GM18519 (cell line): ENCODE measurements around the gene GPX4.
"Not testable (repeated sequence)": the region's sequence is repeated elsewhere in the genome, so short reads cannot be mapped to it uniquely, and the experiment has no call there.

Experiments
- ATAC-seq: cut with Tn5 transposase; IDR thresholded peaks from one replicate; pipeline ENCODE4 v1.9.1; 2021; ENCODE audit warnings: mild to moderate bottlenecking, moderate library complexity; ENCODE audit not compliant: unreplicated experiment, low FRiP score

The GPX4 gene

DNA sequence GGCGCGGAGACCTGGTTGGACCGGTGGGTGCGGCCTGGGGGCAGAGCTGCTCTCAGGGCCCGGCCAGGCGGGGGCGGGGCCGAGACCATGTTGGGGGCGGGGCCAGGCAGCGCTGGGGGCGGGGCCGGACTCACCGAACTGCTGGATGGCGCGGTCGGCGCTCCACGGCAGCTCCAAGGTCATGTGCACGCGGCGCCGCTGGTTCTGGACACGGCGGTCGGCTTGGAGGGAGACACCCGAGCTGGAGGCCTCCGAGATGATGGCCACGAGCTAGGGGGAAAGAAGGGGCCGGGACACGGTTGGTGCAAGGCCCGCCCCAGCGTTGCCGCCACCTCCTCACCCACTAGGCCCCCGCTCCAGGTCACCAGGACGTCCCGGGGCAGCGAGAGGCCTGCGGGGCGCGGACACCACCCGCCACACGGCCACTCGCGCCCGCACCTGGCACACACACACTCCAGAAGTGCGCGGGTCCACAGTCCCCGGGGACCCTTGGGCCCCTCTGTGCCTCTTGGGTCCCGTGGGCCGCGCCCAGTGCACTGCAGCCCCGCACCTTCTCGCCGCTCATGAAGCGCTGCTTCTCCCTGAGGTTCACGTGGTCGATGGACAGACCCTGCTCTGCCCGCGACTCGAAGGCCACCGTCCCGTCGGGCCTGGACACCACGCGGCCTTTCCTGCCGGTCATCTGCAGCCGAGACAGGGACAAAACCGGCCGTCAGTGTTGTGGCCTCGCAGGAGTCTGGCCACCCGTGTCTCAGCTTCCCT lies 8.7 kb downstream of the GPX4 start:
- ATAC-seq = no peak

DNA sequence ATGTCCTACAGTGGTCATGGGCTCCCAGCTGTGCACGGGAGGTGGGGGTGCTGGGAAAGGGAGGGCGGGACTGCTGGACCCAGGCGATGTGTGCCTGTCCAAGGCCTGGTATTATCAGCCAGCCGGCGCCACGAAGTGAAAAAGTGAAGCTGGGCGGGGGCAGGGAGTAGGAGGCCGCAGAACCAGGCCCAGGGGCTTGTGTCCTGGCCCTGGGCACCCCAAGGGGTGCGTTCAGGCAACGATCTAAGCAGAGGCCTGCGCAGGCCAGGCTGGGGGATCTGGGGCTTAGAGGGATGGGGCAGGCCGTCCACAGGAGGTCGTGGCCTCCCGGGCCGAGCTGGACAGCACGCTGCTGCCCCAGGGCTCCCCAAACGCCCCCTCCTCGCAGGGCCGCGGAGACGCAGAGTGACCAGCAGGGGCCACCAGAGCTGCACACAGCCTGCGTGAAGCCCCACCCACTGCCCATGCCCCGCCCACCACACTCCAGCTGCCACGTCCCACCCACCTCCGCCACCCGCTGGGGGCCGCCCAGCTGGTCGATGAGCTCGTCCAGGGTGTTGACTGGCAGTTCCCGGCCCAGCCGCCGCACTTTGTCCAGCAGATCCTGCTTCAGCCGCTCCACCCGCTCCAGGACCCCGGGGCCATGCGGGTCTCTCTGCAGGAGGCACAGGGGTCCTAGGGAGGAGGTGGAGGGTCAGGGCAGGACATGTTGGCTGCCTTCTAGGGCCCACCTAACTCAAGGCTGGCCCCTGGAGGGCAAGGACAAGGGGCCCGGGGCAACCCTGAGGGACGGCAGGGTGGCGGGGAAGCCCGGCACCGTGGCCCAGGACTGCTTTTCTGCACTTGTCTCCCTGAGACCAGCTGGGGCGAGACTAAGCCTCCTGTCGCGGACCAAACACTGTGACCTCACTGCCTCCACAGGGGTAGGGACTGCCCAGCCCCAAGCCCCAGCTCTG lies 9.5 kb downstream of the GPX4 start:
- no peak for ATAC-seq

DNA sequence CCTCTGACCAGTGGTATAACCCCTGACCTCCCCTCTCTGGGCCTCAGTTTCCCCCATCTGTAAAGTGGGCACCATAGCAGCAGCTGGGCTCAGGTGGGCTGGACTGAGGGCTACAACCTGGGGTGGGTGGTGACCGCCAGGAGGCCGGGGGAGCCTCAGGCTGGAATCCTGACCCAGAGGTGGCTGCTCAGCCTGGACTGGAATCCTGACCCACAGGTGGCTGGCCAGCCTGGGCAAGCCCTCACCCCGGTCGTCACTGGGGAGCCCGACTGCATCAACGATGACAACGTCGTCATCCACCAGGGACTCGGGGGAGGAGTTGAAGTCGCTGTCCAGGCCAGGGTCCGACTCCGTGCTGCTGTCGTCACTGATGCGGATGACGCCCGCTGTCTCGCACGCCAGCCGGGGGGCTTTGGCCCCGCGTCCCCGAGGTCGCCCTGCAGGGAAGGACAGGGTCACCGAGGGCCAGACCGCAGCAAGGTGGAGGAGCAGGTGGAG lies 10.2 kb downstream of the GPX4 start:
- ATAC-seq = no peak

DNA sequence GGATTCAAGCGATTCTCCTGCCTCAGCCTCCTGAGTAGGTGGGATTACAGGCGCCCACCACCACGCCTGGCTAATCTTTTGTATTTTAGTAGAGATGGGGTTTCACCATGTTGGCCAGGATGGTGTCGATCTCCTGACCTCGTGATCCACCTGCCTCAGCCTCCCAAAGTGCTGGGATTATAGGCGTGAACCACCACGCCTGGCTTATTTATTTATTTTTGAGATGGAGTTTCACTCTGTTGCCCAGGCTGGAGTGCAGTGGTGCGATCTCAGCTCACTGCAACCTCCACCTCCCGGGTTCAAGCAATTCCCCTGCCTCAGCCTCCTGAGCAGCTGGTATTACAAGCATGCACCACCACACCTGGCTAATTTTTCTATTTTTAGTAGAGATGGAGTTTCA lies 10.9 kb downstream of the GPX4 start:
- not testable (repeated sequence) for ATAC-seq

DNA sequence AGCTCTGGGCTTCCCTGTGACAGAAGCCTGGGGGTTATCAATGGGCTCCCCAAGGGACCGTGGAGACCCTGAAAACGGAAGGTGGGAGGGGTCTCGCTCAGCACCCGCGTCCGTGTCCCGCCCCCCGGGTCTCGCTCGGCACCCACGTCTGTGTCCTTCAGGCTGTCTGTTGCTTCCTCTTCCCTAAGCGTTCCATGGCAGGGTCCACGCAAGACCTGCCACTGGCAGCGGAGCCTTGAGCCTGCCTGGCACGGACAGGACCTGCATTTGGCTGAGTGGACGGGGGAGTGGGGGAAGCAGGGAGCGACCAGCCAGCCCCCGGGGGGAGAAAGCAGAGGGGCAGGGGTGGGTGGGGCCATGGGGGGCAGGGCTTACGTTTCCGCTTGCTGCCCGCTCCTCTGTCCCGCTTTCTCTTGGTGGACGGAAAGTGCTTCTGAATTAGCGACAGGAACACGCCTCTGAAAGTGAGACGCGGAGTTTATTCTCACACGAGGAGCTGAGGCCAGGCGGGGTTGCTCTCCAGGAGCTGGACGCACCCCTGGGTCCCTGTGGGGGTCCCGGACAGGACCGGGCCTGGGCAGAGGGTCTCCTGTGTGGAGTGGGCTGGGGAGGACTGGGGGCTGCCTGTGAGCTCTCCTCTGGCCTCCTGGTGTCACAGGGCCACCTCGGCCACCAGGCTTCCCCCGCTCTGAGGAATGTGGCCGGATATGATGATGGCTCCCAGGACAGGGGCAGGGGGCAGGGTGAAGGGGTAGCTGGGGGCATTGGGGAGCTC lies 12.0 kb downstream of the GPX4 start:
- no peak for ATAC-seq

DNA sequence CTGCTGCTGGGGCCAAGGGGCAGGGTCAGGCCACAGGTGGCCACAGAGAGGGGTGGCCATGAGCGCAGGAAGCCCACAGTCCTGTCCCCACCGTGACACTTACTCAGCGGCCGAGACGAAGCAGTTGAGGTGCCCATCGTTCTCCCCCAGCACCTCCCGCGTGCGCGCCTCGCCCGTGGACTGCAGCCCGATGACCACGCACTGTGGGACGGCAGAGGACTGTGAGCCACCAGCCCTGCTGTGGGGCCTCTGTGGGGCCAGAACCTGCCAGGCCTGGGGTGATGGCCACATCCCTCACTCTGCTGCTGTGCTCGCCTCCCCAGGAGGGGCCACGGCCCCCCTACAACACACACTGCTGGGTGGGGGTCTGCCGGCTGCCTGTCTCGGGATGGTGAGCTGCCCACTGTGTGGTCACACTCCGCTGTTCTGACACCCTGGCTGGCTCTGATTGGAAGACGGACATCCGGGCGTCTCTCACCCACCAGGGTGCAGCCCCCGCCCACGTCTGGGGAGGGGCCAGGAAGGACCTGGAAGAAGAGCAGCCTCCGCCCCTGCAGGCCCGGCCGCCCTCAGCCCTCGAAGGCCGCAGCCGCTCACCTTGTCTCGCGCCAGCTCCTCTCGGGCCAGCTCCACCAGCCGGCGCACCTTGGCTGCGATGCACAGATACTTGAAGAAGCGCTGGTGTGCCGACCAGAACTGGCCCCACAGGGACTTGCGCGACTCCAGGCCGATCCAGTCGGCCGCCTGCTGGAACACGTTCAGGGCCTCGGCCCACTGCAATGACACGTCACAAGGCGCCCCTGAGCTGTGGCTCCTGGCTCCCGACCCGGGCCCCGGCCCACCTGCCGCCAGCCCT lies 13.2 kb downstream of the GPX4 start:
- ATAC-seq = no peak

DNA sequence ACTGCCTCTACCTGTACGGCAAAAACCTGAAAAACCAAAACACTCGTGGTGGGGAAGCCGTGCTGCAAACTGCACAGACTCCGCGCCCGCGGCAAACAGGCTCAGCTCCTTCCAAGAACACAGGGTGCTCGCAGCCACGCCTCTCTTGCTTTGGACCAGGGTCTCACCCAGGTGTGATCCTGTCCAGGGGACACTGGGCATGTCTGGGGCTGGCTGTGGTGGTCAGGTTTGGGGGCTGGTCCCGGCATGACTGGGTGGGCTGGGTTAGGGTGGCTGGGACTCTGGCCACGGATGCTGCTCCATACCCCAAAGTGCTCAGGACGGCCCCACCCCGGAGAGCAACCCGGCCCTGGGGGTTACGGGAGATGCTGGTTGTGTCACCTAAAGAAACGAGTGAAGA lies 13.9 kb downstream of the GPX4 start:
- ATAC-seq = no peak

DNA sequence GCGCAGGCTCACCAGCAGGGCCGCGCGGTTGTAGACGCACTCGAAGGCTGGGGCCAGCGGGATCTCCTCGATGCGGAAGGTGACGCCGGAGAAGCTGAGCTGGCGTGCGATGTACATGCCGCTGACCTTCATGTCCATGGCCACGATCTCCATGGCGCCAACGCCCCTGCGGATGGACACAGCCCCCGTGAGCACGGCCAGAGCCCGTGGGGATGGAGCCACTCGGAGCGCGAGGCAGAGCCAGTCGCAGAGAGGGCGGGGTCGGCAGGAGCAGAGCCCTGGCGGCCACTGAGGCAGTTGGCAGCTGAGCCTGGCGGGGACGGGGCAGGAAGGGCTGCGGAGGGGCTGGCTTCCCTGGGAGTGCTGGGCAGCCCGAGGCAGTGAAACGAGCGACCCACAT lies 15.2 kb downstream of the GPX4 start:
- no peak for ATAC-seq

DNA sequence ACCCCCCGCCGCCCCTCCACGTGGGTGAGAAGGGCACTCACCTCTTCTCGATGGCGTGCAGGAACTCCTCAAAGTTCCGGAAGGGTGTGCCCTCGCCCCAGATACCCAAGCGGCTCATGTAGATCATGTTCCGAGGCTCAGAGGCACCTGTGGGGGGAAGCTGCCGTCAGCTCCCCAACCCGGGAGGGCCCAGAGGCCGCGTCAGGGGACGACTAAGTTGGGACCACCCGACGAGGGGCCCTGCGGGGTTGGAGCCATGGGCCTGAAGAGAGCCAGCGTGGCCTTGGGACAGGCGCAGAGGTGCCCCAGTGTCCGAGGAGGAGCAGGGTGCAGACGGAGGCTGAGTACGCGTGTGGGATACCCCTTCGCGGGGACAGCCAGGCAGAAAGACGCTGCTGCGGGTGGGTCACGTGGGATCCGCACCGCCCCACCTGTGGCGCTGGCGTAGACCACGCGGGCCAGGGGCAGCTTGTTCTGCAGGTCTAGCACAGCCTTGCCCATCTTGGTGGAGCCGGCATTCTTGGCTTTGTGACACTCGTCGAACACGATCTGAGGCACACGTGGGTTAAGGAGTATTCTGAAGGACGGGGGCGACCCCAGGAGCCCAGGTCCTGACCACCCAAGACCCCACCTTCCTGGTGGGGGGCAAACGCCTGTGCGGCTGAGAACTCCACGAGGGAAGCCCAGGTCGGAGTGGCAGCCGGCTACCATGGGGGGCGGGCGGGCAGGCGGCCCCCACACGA lies 15.9 kb downstream of the GPX4 start:
- ATAC-seq = no peak

DNA sequence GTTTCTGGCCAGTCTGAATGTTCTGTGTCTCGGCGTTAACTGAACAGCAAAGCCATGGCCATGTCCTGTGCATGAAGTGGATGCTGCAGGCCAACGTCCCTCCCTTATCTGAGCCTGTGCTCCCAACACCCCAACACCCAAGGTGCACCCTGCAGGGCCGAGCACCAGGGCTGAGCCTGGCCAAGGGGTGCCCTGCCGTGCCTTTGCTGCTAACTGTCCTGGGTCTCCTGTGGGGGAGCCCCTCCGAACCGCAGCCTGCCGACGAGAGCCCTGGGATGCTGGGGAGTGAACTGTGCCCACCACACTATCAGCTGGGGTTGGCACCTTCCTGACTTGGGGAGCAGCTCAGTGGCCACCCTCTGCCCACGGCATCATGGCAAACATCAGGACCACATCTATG lies 17.6 kb downstream of the GPX4 start:
- no peak for ATAC-seq

DNA sequence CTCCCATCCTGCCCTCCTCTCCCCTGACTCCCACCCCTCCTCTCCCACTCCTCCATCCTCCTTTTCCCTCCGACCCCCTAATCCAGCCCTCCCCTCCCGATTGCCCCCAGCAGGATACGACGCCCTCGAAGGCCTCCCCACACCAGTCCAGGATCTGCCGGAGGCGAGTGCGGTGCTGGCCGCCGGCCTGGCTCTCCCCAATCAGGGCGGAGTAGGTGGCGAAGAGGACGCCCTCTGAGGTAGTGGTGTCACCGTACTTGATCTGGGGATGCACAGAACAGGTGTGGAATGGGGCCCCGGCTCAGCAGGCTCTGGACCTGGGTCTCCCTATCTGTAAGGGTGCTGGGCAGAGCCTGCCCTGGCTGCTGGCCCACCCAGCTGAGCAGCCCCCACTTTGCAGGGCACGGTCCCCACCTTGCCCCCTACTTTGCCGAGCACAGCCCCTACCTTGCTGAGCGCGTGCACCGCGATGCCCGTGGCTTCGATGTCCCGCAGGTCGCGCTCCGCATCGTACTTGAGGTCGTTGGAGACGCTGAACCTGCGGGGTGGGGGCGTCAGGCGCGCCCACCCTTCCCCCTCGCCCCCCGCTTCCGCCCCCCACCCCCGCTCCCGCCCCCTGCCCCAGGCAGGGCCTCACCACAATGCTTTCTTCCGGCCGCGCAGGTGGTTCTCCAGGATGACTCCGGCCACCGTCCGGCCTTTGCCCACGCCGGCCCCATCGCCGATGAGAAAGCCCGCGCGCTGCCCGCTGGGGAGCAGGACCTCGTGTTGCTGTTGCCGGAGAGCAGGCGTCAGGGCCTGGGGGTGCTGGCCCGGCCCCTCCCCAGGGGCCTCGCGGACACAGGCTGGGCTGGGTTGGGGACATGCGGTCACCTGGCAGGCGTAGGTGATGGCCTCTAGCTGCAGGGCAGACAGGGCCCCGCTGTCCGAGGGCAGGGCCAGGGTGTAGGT lies 18.5 kb downstream of the GPX4 start:
- no peak for ATAC-seq

DNA sequence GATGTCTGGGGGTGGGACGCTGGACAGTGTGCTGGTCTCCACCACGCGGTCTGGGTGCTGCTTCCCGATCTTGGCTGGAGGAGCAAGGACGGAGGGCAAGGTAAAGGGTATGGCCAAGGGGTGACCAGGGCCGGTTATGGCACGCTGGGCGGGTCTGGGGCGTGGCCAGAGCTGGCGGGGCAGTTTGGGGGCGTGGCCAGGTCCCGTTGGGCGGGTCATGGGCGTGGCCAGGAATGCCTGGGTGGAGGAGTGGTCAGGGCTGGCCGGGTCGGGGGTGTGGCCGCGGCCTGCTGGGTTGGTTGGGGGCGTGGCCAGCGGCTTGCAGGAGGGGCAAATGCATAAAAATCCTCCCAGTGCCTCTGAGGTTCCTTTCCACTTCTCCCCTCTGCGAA lies 19.2 kb downstream of the GPX4 start:
- no peak for ATAC-seq

DNA sequence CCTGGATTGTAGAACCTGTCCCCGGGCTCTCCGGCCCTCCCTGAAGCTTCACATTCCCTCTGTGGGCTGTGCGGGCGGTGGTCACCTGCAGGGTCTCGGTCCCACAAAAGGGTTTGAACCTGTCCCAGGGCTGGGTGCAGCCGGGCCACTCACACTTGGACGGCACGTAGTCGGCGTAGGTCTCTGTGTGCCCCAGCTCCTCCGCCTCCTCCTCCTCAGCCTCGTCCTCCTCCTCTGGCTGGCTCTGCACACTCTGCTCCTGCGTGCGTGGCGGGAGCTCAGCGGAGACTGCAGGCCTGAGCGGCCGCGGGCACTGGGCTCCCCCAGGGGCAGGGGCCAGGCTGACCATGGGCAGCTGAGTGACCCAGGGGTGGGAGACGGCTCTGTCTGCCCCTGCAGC lies 19.6 kb downstream of the GPX4 start:
- ATAC-seq = no peak

DNA sequence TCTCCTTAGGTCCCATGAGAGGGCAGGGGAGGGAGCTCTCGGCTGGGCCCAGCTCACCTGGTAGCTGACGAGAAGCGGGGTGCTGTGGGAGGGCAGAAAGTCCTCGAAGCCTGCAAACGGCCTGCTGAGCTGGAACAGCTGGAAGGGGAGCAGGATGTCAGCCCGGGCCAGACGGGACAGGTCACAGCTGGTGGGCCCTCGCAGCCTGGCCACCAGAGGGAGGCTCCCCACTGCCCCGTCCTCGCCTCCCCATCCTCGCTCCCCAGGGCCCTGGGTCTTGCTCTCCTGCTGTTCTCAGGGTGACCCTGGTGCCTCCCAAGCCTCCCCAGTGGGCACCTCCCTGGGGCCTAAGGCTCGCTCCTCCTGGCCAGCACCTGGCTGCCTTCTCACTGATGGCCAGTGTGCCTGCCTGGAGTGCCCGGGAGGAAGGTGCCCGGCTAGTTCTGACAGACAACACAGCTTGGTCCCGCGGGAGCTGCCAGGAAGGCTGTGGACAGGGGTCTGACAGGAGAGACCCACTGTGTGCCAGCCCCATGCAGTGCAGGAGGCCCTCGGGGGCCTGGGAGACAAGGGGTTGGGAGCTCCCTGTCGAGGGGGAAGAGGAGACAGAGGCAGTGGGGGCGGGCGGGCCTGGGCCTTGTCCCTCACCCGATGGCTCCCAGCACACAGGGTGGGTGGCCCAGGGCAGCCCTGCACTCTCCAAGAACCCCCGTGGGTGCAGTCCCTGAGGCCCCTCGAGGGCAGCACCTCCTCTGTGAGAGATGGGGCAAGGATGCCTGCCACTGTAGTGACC lies 20.3 kb downstream of the GPX4 start:
- ATAC-seq = no peak

DNA sequence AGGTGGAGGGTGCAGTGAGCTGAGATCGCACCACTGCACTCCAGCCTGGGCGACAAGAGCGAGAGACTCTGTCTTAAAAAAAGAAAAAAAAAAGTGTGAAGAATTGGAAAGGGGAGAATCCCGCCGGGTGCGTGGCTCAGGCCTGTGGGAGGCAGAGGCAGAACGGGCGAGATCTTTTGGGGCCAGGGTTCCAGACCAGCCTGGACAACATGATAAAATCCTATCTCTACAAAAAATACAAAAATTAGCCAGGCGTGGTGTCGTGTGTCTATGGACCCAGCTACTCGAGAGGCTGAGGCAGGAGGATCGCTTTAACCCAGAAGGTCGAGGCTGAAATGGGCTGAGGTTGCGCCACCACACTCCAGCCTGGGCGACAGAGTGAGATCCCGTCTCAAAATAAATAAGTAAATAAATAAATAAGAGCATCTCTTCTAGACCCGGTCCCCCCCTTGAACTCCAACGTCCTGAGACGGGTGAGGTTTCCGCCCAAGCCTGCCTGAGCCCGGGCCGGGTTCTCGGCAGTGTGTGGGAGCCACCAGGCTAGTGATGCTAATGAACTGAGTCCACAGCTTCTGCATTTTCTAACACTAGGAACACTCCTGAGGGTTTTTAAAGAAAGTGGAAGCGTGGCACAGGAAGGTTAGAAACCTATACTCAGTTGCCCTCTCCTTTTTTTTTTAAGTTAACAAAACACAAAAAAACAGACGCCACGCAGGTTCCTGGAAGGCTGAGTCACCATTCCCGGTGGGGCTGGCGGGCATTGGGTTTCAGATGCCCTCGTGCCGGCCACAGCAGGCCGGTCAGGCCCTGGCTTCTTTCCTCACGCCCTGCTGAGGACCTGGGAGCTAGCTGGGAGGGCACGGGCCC lies 22.0 kb downstream of the GPX4 start:
- no peak for ATAC-seq

DNA sequence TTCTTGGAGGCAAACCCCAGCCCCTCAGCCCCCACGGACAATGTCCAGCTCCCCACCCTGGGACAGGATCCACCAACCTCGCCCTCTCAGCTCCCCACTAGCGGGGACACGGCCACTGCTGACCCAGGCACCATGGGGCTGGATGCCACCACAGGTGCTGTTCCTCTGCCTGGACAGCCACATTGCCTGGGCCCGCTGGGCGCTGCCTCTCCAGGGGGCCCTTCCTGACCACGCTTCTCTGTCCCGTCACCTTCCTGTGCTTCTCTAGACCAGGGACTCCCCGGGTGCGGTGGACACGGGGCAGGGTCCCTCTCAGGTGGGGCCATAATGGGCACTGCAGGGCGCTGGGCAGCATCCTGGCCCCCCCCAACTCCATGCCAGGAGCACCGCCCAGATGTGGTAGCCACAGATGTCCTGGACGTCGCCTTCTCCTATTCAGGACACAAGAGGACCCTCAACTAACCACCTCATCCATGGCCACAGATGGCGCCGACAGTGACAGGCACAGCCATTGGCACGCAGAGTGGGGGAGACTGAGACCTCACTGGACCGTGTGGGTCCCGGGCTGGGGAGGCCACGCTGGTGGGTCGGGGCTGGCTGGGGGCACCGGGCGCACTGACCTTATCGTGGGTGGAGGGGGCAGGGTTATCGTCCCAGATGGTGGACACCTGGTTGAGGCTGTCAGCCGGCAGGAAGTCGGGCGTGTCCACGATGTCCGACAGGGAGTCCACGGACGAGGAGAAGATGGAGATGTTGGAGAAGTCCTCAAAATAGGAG lies 23.4 kb downstream of the GPX4 start:
- ATAC-seq = no peak
